HG02763 (cell line): ENCODE data around the gene RTP5.
"Not testable (repeated sequence)": the region's sequence is repeated elsewhere in the genome, so short reads cannot be mapped to it uniquely, and the experiment has no call there.

ENCODE experiments used
- ATAC-seq: cut with Tn5 transposase; IDR thresholded peaks from one replicate; pipeline ENCODE4 v1.9.1; 2021; ENCODE audit warnings: mild to moderate bottlenecking, moderate library complexity; ENCODE audit not compliant: unreplicated experiment

RTP5 gene

GRCh38 chr2:241869087-241869961 is at the start of gene RTP5:
Gene RTP5 (plus strand): TSS chr2:241869729. CDS start chr2:241869757, 28 bp downstream.
- no peak for ATAC-seq

- not testable (repeated sequence) for ATAC-seq
Measured at GRCh38 chr2:241819947-241820624, 49.4 kb upstream of the RTP5 start.

- ATAC-seq: no peak
Measured at GRCh38 chr2:241820625-241821384, 48.7 kb upstream of the RTP5 start.

GRCh38 chr2:241821460-241822263 is 47.9 kb upstream of the RTP5 start:
- no peak for ATAC-seq

GRCh38 chr2:241822264-241822623 is 47.3 kb upstream of the RTP5 start:
- ATAC-seq: no peak

GRCh38 chr2:241823531-241824437 is 45.7 kb upstream of the RTP5 start:
- ATAC-seq: not testable (repeated sequence)

GRCh38 chr2:241827394-241827793 is 42.1 kb upstream of the RTP5 start:
- ATAC-seq: no peak

- ATAC-seq: no peak
Measured at GRCh38 chr2:241833101-241833663, 36.3 kb upstream of the RTP5 start.

GRCh38 chr2:241833756-241834526 is 35.6 kb upstream of the RTP5 start:
- not testable (repeated sequence) for ATAC-seq

- no peak for ATAC-seq
Measured at GRCh38 chr2:241834527-241835210, 34.9 kb upstream of the RTP5 start.

- ATAC-seq: no peak
Measured at GRCh38 chr2:241835611-241836010, 33.9 kb upstream of the RTP5 start.

- ATAC-seq: no peak
Measured at GRCh38 chr2:241836292-241836691, 33.2 kb upstream of the RTP5 start.

GRCh38 chr2:241837197-241837965 is 32.1 kb upstream of the RTP5 start:
- ATAC-seq: no peak

- ATAC-seq: no peak
Measured at GRCh38 chr2:241841181-241842066, 28.1 kb upstream of the RTP5 start.

GRCh38 chr2:241842067-241842415 is 27.5 kb upstream of the RTP5 start:
- ATAC-seq: no peak

- no peak for ATAC-seq
Measured at GRCh38 chr2:241842620-241843211, 26.8 kb upstream of the RTP5 start.
